SK-N-SH treated with all-trans-retinoic acid at 6 μM for 48 hours (cell line): ENCODE data around the gene SH3D19.

Experiments
- ATAC-seq: fragments of 200-7000 bp; cut with Tn5 transposase; 3 replicates; pipeline ENCODE4 v1.9.1; 2020; ENCODE audit warnings: mild to moderate bottlenecking, moderate library complexity
- ARNTL ChIP-seq: fragments of 450-650 bp; formaldehyde crosslinking; IDR thresholded peaks from 2 replicates; pipeline ENCODE4 v1.5.0; 2020; ENCODE audit warnings: low read depth, mild to moderate bottlenecking, moderate library complexity, borderline replicate concordance
- CSDC2 ChIP-seq: fragments of 250-450 bp; sonication (Bioruptor Pico); IDR thresholded peaks from 2 replicates; pipeline ENCODE4 v1.5.0; 2020; ENCODE audit warnings: mild to moderate bottlenecking, moderate library complexity
- ESRRG ChIP-seq: fragments of 250-450 bp; sonication (Bioruptor Pico); IDR thresholded peaks from 2 replicates; pipeline ENCODE4 v1.6.1; 2021; ENCODE audit warnings: mild to moderate bottlenecking
- GLIS3 ChIP-seq: fragments of 250-450 bp; sonication (Bioruptor Pico); IDR thresholded peaks from 2 replicates; pipeline ENCODE4 v1.5.0; 2020; ENCODE audit warnings: mild to moderate bottlenecking, moderate library complexity
- ISL1 ChIP-seq: fragments of 250-450 bp; sonication (Bioruptor Pico); IDR thresholded peaks from 2 replicates; pipeline ENCODE4 v2.1.2; 2022; ENCODE audit warnings: mild to moderate bottlenecking, moderate library complexity
- OSR1 ChIP-seq: fragments of 250-450 bp; sonication (Bioruptor Pico); IDR thresholded peaks from 2 replicates; pipeline ENCODE4 v1.8.0; 2022; ENCODE audit warnings: moderate library complexity, mild to moderate bottlenecking, inconsistent platforms
- PATZ1 ChIP-seq: fragments of 250-450 bp; sonication (Bioruptor Pico); IDR thresholded peaks from 2 replicates; pipeline ENCODE4 v1.8.0; 2020; ENCODE audit warnings: mild to moderate bottlenecking, moderate library complexity, borderline replicate concordance
- PPARA ChIP-seq: fragments of 250-450 bp; sonication (Bioruptor Pico); IDR thresholded peaks from 2 replicates; pipeline ENCODE4 v1.5.0; 2020; ENCODE audit warnings: mild to moderate bottlenecking, borderline replicate concordance
- RARB ChIP-seq: fragments of 250-450 bp; sonication (Bioruptor Pico); IDR thresholded peaks from 2 replicates; pipeline ENCODE4 v1.8.0; 2021; ENCODE audit warnings: mild to moderate bottlenecking, moderate library complexity
- SNAI2 ChIP-seq: fragments of 250-450 bp; sonication (Bioruptor Pico); IDR thresholded peaks from 2 replicates; pipeline ENCODE4 v1.5.0; 2020; ENCODE audit warnings: mild to moderate bottlenecking, moderate library complexity
- TCF4 ChIP-seq: fragments of 250-450 bp; sonication (Bioruptor Pico); IDR thresholded peaks from 2 replicates; pipeline ENCODE4 v1.8.0; 2021; ENCODE audit warnings: mild to moderate bottlenecking, moderate library complexity, borderline replicate concordance
- ZFP3 ChIP-seq: fragments of 250-450 bp; sonication (Bioruptor Pico); IDR thresholded peaks from 2 replicates; pipeline ENCODE4 v1.5.0; 2020; ENCODE audit warnings: mild to moderate bottlenecking, moderate library complexity
- ZFP30 ChIP-seq: fragments of 450-650 bp; formaldehyde crosslinking; IDR thresholded peaks from 2 replicates; pipeline ENCODE4 v1.5.0; 2022; ENCODE audit warnings: mild to moderate bottlenecking, moderate library complexity
- ZNF565 ChIP-seq: fragments of 450-650 bp; formaldehyde crosslinking; conservative IDR thresholded peaks from 2 replicates; pipeline ENCODE4 v1.5.0; 2020; ENCODE audit warnings: low read depth, mild to moderate bottlenecking, moderate library complexity
- ZNF70 ChIP-seq: fragments of 450-650 bp; formaldehyde crosslinking; IDR thresholded peaks from 2 replicates; pipeline ENCODE4 v1.5.0; 2020; ENCODE audit warnings: mild to moderate bottlenecking, moderate library complexity
- ZNF8 ChIP-seq: fragments of 450-650 bp; formaldehyde crosslinking; IDR thresholded peaks from 2 replicates; pipeline ENCODE4 v1.5.0; 2020; ENCODE audit warnings: mild to moderate bottlenecking, moderate library complexity
- TF ChIP-seq, protein P1 (sequence below): fragments of 250-450 bp; sonication (Bioruptor Pico); IDR thresholded peaks from 2 replicates; pipeline ENCODE4 v1.5.0; 2020; ENCODE audit warnings: mild to moderate bottlenecking, moderate library complexity
- TF ChIP-seq, protein P2 (sequence below): fragments of 250-450 bp; sonication (Bioruptor Pico); IDR thresholded peaks from 2 replicates; pipeline ENCODE4 v1.5.1; 2021; ENCODE audit warnings: mild to moderate bottlenecking, moderate library complexity

The SH3D19 gene

DNA sequence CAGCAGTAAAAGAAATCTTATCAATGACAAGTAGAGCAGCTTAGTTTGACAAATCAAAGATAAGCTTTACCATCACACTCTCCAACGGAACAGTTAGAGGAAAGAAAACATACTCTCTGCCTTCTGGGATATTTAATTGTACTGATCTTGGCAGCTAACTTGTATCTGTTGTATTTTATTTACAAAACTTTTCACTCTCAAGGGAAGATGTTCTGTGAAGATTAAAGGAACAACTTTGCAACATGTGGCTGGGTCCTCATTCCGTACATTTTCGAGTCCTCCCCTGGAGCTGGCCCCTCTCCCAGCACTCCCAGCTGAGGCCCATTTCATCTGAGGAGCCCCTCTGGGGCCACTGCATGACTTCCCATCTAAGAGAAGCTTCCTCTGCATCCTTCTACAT, 151.5 kb downstream of the SH3D19 start:
- TF ChIP-seq TCF4 (peak; percentile 31; the same call in 1 of the 2 replicates), ZNF8 (CRISPR knock-in tag) (no peak), ISL1 (CRISPR knock-in tag) (peak; percentile 63)
- ATAC-seq, result no peak

GRCh38 chr4:151169900-151170299, 155.5 kb downstream of the SH3D19 start:
- TF ChIP-seq ZNF70 (CRISPR knock-in tag) (no peak), OSR1 (no peak), PPARA (CRISPR knock-in tag) (no peak), TCF4 (no peak), CSDC2 (CRISPR knock-in tag) (no peak), GLIS3 (CRISPR knock-in tag) (no peak), ZFP30 (no peak), SNAI2 (CRISPR knock-in tag) (no peak)
- TF ChIP-seq, protein P1, sequence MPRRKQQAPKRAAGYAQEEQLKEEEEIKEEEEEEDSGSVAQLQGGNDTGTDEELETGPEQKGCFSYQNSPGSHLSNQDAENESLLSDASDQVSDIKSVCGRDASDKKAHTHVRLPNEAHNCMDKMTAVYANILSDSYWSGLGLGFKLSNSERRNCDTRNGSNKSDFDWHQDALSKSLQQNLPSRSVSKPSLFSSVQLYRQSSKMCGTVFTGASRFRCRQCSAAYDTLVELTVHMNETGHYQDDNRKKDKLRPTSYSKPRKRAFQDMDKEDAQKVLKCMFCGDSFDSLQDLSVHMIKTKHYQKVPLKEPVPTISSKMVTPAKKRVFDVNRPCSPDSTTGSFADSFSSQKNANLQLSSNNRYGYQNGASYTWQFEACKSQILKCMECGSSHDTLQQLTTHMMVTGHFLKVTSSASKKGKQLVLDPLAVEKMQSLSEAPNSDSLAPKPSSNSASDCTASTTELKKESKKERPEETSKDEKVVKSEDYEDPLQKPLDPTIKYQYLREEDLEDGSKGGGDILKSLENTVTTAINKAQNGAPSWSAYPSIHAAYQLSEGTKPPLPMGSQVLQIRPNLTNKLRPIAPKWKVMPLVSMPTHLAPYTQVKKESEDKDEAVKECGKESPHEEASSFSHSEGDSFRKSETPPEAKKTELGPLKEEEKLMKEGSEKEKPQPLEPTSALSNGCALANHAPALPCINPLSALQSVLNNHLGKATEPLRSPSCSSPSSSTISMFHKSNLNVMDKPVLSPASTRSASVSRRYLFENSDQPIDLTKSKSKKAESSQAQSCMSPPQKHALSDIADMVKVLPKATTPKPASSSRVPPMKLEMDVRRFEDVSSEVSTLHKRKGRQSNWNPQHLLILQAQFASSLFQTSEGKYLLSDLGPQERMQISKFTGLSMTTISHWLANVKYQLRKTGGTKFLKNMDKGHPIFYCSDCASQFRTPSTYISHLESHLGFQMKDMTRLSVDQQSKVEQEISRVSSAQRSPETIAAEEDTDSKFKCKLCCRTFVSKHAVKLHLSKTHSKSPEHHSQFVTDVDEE (CRISPR knock-in tag), result no peak
- TF ChIP-seq, protein P2, sequence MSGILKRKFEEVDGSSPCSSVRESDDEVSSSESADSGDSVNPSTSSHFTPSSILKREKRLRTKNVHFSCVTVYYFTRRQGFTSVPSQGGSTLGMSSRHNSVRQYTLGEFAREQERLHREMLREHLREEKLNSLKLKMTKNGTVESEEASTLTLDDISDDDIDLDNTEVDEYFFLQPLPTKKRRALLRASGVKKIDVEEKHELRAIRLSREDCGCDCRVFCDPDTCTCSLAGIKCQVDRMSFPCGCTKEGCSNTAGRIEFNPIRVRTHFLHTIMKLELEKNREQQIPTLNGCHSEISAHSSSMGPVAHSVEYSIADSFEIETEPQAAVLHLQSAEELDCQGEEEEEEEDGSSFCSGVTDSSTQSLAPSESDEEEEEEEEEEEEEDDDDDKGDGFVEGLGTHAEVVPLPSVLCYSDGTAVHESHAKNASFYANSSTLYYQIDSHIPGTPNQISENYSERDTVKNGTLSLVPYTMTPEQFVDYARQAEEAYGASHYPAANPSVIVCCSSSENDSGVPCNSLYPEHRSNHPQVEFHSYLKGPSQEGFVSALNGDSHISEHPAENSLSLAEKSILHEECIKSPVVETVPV, result no peak

DNA sequence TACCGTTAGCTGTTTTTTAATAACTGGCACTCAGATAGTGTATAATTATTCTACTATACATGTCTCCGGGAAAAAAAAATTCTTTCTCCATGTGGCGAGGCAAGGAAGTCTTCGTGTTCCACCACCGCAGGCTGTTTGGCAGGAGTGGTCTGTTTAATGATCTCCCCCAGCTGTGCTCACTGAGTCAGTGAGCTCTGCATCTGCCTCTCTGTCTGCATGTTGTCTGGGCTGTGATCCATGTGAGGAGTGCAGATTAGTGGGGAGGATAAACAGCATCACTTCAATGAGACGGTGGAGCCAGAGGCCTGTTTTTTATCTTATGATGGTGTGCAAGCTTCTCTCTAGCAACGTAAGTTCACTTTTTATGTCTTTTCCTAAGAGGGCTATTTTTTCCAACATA, 156.2 kb downstream of the SH3D19 start:
- ATAC-seq, result peak; percentile 97
- TF ChIP-seq ISL1 (CRISPR knock-in tag), result peak; percentile 49; the same call in 1 of the 2 replicates
- TF ChIP-seq GLIS3 (CRISPR knock-in tag), result 0 out of 2 replicates have a peak, but pooled peaks have one; percentile 24
- TF ChIP-seq, protein P2, result no peak
- peak; percentile 85 for TF ChIP-seq TCF4
- TF ChIP-seq SNAI2 (CRISPR knock-in tag), result peak; percentile 57; the same call in 1 of the 2 replicates
- TF ChIP-seq, protein P1 (CRISPR knock-in tag), result peak; percentile 72
- TF ChIP-seq ZNF70 (CRISPR knock-in tag), result peak; percentile 81
- no peak for TF ChIP-seq ARNTL (CRISPR knock-in tag)

More at GRCh38 chr4:151169900-151170299, 155.5 kb downstream of the SH3D19 start:
- ATAC-seq, result peak; percentile 44

DNA sequence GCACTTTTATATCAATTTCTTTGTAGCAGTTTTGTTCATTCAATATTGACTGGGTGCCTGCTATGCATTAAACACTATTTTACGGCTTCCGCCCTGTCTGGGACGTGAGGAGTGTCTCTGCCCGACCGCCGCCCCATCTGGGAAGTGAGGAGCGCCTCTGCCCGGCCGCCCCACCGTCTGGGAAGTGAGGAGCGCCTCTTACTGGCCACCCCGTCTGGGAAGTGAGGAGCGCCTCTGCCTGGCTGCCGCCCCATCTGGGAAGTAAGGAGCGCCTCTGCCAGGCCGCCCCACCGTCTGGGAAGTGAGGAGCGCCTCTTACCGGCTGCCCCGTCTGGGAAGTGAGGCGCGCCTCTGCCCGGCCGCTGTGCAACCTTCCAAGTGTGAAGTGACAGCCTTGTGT, 157.8 kb downstream of the SH3D19 start:
- no peak for ATAC-seq
- TF ChIP-seq TCF4 (no peak), ZFP30 (no peak), ZNF8 (CRISPR knock-in tag) (no peak), PPARA (CRISPR knock-in tag) (no peak), ARNTL (CRISPR knock-in tag) (no peak), ZNF565 (CRISPR knock-in tag) (no peak), RARB (CRISPR knock-in tag) (no peak), ZNF70 (CRISPR knock-in tag) (no peak), ZFP3 (CRISPR knock-in tag) (no peak), ESRRG (CRISPR knock-in tag) (no peak), PATZ1 (CRISPR knock-in tag) (no peak), CSDC2 (CRISPR knock-in tag) (no peak)
- TF ChIP-seq, protein P1 (CRISPR knock-in tag), result no peak
- TF ChIP-seq, protein P2, result no peak
